Heart left ventricle (tissue), 16 donors: ENCODE results near the gene EXOC3L2. TPM values are rescaled to one million over a fixed set of nuclear protein-coding genes. Genes with fewer than 3 reads are reported as not detected.
A peak's percentile ranks its signal among the peaks of the same experiment; 100 is the strongest.

Source experiments
- ATAC-seq, 4 donors: fragments of 200-7000 bp; cut with Tn5 transposase; one replicate each; pipeline ENCODE4 v1.9.1; 2020 to 2022; ENCODE audit warnings: moderate library complexity in 4 of 4, mild to moderate bottlenecking in 3 of 4, moderate number of reproducible peaks in 1 of 4
- DNase-seq, 5 donors: peaks; one replicate each; pipeline ENCODE4 v3.0.0-alpha.2; 2020
- H3K27ac ChIP-seq, 12 donors: fragments of 200-600 bp; sonication (generic) in 4 of 12; one replicate each; pipeline versions ENCODE4 v1.5.0 to v1.8.0; 2016 to 2022; ENCODE audit warnings: mild to moderate bottlenecking in 2 of 12
- H3K27me3 ChIP-seq, 9 donors: fragments of 200-600 bp; sonication (generic) in 2 of 9; one replicate each; pipeline versions ENCODE4 v1.5.1 to v1.8.0; 2016 to 2022; ENCODE audit warnings: mild to moderate bottlenecking in 3 of 9
- H3K36me3 ChIP-seq, 9 donors: fragments of 200-600 bp; sonication (generic) in 2 of 9; one replicate each; pipeline versions ENCODE4 v1.5.0 to v1.8.0; 2018 to 2022; ENCODE audit warnings: mild to moderate bottlenecking in 2 of 9
- H3K4me1 ChIP-seq, 12 donors: fragments of 200-600 bp; sonication (generic) in 4 of 12; one replicate each; pipeline versions ENCODE4 v1.5.0 to v1.8.0; 2016 to 2022; ENCODE audit warnings: mild to moderate bottlenecking in 3 of 12
- H3K4me3 ChIP-seq, 12 donors: fragments of 200-600 bp; sonication (generic) in 4 of 12; one replicate each; pipeline versions ENCODE4 v1.5.0 to v1.8.0; 2017 to 2022; ENCODE audit warnings: mild to moderate bottlenecking in 9 of 12, moderate library complexity in 4 of 12
- H3K9me3 ChIP-seq, 12 donors: fragments of 200-600 bp; sonication (generic) in 4 of 12; one replicate each; pipeline versions ENCODE4 v1.5.0 to v1.8.0; 2016 to 2022; ENCODE audit warnings: mild to moderate bottlenecking in 1 of 12
- POLR2A ChIP-seq, 2 donors: fragments of 450-650 bp; IDR thresholded peaks; one replicate each; pipeline ENCODE4 v1.6.1; 2017; ENCODE audit warnings: antibody characterized with exemption in 2 of 2, mild to moderate bottlenecking in 2 of 2, moderate library complexity in 2 of 2
- WGBS, 4 donors: extraction: QIAGEN DNeasy Blood & Tissue Kit in 2 of 4; methylation state at CpG; one replicate each; pipeline versions ENCODE4 v1.1.5 to v1.1.7; 2013 to 2018; 5-methylcytosine and 5-hydroxymethylcytosine counted together
- intact Hi-C, 10 donors: fragments of 100-400 bp; cut with DNase I; formaldehyde crosslinking; loops; one replicate each; pipeline versions ENCODE4 v1.11.1 to v1.14.2; 2022
- polyA plus RNA-seq, 2 donors: library from polyadenylated mRNA; stranded (reverse); fragments of 200-250 nt; gene quantifications; one replicate each; pipeline ENCODE4 v1.2.3, GENCODE V29; 2013
- total RNA-seq, 9 donors: library from RNA; depleted of rRNA in 2 of 9; stranded (reverse); fragments of >200 nt in 2 of 9; fragmentation: NEBNext Ultra II Directional in 3 of 9; extraction: Animal tissue kit (Norgen Biotek cat#: 25700) in 3 of 9; gene quantifications; one replicate each; pipeline versions ENCODE4 v1.1.0 to v1.2.4, GENCODE V29; 2016 to 2023
- TF ChIP-seq, protein P1 (sequence below), 12 donors: fragments of 200-600 bp; sonication (generic) in 4 of 12; IDR thresholded peaks; one replicate each; pipeline versions ENCODE4 v1.5.0 to v1.8.0; 2018 to 2022; ENCODE audit warnings: antibody characterized with exemption in 12 of 12, mild to moderate bottlenecking in 5 of 12
- donor health status: ischemic (EF 13 %, LVEDD 7.1; RV severe dilation, severe dysfunction).
- donor health status: healthy with polysubstance abuse.
- donor health status: DM: no; HTN: yes; CAD: no.
- donor health status: DM: no; HTN: no; CAD: no.
- donor health status: ischemic (EF 25% LVEDD 6.9; RV normal size, moderate dysfunction).
- donor health status: ischemic (EF 25% LVEDD 5.7; RV mildly dilated, moderate dysfunction).
- donor health status: healthy.
- donor health status: DM: yes; HTN: yes; CAD: no.
- donor health status: ischemic (EF 35%, LVEDD 5.7; RV mildly dilated, moderate dysfunction).
- donor health status: nonischemic (EF 11% LVEDD 7.7; RV severe dilation, severe dysfunction).
- donor health status: DM: yes; HTN: yes; CAD: no.
- donor health status: PGD.
- donor health status: ischemic (EF 29% LVEDD 5.4; RV normal size, mild dysfunction).
- donor health status: nonischemic (EF 23%, LVEDD 6.1; RV moderate dilation, normal function).

Gene EXOC3L2
- total and polyA plus RNA-seq, 11 donors = 0.32 to 2.5 (median 0.88) TPM

DNA sequence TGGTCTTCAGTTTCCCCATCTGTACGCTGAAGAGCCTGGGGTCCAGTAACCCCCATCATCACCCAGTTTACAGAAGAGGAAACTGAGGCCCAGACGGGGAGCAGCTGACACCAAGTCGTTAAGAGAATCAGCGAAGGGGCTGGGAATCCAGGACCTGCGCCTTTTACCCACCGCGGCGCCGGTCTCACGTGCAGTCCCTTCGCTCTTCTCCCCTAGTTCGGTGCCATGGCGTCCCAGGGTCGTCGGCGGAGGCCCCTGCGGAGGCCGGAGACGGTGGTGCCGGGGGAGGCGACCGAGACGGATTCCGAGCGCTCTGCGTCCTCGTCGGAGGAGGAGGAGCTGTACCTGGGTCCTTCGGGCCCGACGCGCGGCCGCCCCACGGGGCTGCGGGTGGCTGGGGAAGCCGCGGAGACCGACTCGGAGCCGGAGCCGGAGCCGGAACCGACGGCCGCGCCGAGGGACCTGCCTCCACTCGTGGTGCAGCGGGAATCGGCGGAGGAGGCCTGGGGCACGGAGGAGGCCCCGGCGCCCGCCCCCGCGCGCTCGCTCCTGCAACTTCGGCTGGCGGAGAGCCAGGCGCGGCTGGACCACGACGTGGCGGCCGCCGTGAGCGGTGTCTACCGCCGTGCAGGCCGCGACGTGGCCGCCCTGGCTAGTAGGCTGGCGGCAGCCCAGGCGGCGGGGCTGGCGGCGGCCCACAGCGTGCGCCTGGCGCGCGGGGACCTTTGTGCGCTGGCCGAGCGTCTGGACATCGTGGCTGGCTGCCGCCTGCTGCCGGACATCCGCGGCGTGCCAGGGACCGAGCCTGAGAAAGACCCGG, 65.9 kb downstream of the EXOC3L2 start:
- H3K27me3 ChIP-seq = no peaks in the 10 kb centered on the region
- DNase-seq (peak in 4 of 5 donors; percentile 45 to 76 (median 52)), ATAC-seq (no peak)
- peaks cover 0 to 43% (median 26%) of the 10 kb centered on the region in 12 donors for H3K4me1 ChIP-seq
- H3K36me3 ChIP-seq = peaks cover 0 to 20% (median 0%) of the 10 kb centered on the region in 9 donors
- H3K9me3 ChIP-seq = no peaks in the 10 kb centered on the region
- intact Hi-C loops = loop anchor here in 5 of 10 donors (2.0 to 10.0 kb wide), 5 partner anchors 52 to 102 kb away; partner anchors contain the start of genes PPP1R37 (in 4 of the 5), GEMIN7 (in 1 of the 5) and ZNF296 (in 1 of the 5)
- TF ChIP-seq POLR2A (IDR thresholded peaks at IDR 0.05) = no peak
- TF ChIP-seq, protein P1, sequence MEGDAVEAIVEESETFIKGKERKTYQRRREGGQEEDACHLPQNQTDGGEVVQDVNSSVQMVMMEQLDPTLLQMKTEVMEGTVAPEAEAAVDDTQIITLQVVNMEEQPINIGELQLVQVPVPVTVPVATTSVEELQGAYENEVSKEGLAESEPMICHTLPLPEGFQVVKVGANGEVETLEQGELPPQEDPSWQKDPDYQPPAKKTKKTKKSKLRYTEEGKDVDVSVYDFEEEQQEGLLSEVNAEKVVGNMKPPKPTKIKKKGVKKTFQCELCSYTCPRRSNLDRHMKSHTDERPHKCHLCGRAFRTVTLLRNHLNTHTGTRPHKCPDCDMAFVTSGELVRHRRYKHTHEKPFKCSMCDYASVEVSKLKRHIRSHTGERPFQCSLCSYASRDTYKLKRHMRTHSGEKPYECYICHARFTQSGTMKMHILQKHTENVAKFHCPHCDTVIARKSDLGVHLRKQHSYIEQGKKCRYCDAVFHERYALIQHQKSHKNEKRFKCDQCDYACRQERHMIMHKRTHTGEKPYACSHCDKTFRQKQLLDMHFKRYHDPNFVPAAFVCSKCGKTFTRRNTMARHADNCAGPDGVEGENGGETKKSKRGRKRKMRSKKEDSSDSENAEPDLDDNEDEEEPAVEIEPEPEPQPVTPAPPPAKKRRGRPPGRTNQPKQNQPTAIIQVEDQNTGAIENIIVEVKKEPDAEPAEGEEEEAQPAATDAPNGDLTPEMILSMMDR (IDR thresholded peaks at IDR 0.05) = no peak
- peak overlapping the region; percentile 14 to 95 (median 87) for H3K27ac ChIP-seq
- 1 to 2% (median 1%) methylated on average over 27 to 97 of the region's 97 CpGs for WGBS, 4 donors
- peak overlapping the region; percentile 53 to 95 (median 84) for H3K4me3 ChIP-seq

DNA sequence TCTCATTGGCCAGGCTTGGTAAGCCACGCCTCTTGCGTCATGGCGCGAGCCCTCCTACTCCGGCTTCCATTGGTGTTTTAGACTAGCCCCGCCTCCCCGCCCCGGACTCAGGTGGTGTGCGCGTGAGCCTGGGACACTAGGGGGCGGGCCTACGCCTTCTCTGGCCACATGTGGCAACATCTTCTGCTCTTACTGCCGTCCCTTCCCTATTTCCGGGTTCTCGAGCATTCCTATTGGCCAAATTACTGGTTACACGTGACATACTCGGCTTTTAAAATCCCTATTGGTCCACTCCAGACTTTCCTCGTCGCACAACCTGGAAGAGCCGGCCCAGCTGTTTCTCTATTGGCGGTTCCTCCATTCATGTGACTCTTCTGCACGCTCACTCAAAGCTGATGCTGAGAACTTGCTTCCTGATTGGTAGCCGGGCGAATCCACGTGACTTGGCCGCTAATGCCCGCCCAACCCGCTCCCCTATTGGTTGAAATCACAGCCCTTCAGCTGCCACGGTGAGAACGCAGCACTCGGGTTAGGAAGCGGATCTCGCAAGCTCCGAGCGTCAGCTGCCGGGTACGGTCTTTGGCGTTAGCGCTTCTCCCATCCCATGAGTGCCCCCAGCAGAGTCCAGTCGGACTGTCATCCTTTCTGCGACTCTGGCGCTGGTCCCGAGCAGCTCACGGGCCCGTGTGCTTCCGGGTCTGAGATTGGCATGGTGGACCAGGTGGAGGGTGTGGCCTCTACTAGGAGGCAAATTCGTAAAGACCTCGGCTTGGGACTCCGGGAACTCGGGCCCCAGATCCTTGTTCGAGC, 66.7 kb downstream of the EXOC3L2 start, which contains the start of gene BLOC1S3:
Gene BLOC1S3 (plus strand): TSS at position 523 of the 810 bp plus-strand sequence. CDS start 513 bp downstream, outside the sequence.
- peak; percentile 45 to 92 for TF ChIP-seq POLR2A (IDR thresholded peaks at IDR 0.05)
- TF ChIP-seq, protein P1 (IDR thresholded peaks at IDR 0.05) = peak; percentile 24 to 74 (median 53)
- Histone ChIP-seq H3K4me1 (peaks cover 0 to 41% (median 26%) of the 10 kb centered on the region in 12 donors), H3K27me3 (no peaks in the 10 kb centered on the region), H3K9me3 (no peaks in the 10 kb centered on the region), H3K4me3 (peak within 1 kb of the TSS; percentile 54 to 95 (median 84)), H3K27ac (peak within 1 kb of the TSS; percentile 14 to 97 (median 88)), H3K36me3 (peaks cover 0 to 20% (median 0%) of the 10 kb centered on the region in 9 donors)
- intact Hi-C loops = loop anchor here in 5 of 10 donors (2.0 to 10.0 kb wide), 5 partner anchors 51 to 101 kb away; partner anchors contain the start of genes PPP1R37 (in 4 of the 5), GEMIN7 (in 1 of the 5) and ZNF296 (in 1 of the 5)
- DNase-seq (peak; percentile 100), ATAC-seq (peak; percentile 97 to 99 (median 98))
- 0 to 1% (median 0%) methylated on average over 35 to 51 of the region's 51 CpGs for WGBS, 4 donors

DNA sequence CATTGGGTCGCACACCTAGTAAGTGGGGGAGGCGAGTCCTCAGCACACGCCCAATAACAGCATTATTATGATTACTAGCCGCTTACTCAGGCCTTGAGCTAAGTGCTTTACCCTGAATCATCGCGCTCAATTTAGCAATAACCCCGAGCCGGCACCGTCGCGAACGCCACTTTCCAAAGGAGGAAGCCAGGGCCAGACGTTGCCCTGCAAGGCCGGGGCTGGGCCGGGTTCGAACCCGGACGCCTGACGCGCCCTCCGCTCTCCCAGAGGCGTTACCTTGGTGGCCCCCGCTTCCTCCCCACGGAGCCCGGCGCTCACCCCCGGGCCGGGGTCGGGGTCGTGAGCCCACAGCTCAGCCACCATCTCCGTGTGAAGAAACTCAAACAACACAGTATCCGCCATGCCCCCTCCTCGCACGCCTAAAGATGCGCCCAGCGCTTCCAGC, 67.4 kb downstream of the EXOC3L2 start, which contains the start of gene TRAPPC6A:
Gene TRAPPC6A (minus strand): TSS at position 421 of the 445 bp plus-strand sequence. CDS start 19 bp downstream, at position 402.
- peaks cover 0 to 20% (median 0%) of the 10 kb centered on the region in 9 donors for H3K36me3 ChIP-seq
- peak within 1 kb of the TSS; percentile 54 to 95 (median 84) for H3K4me3 ChIP-seq
- ATAC-seq (peak in 1 of 4 donors; percentile 2), DNase-seq (no peak)
- WGBS, 4 donors = 0 to 1% (median 1%) methylated on average over 22 to 36 of the region's 36 CpGs
- H3K4me1 ChIP-seq = peaks cover 0 to 37% (median 27%) of the 10 kb centered on the region in 12 donors
- no peaks in the 10 kb centered on the region for H3K9me3 ChIP-seq
- TF ChIP-seq, protein P1 (IDR thresholded peaks at IDR 0.05) = no peak
- TF ChIP-seq POLR2A (IDR thresholded peaks at IDR 0.05) = peak in 1 of 2 donors; percentile 72
- no peaks in the 10 kb centered on the region for H3K27me3 ChIP-seq
- intact Hi-C loops = loop anchor here in 5 of 10 donors (2.0 to 10.0 kb wide), 5 partner anchors 51 to 101 kb away; partner anchors contain the start of genes PPP1R37 (in 4 of the 5), GEMIN7 (in 1 of the 5) and ZNF296 (in 1 of the 5)
- H3K27ac ChIP-seq = peak within 1 kb of the TSS; percentile 14 to 97 (median 88)
